NOMO-1 treated with DMSO at 0.1 percent for 48 hours (cell line): Measurements from ENCODE around the gene FAM193B.

Experiments used
- DNase-seq: peaks from one replicate; lab custom pipeline; 2025; ENCODE audit not compliant: unreplicated experiment; lab: John Stamatoyannopoulos, UW

The FAM193B gene

DNA sequence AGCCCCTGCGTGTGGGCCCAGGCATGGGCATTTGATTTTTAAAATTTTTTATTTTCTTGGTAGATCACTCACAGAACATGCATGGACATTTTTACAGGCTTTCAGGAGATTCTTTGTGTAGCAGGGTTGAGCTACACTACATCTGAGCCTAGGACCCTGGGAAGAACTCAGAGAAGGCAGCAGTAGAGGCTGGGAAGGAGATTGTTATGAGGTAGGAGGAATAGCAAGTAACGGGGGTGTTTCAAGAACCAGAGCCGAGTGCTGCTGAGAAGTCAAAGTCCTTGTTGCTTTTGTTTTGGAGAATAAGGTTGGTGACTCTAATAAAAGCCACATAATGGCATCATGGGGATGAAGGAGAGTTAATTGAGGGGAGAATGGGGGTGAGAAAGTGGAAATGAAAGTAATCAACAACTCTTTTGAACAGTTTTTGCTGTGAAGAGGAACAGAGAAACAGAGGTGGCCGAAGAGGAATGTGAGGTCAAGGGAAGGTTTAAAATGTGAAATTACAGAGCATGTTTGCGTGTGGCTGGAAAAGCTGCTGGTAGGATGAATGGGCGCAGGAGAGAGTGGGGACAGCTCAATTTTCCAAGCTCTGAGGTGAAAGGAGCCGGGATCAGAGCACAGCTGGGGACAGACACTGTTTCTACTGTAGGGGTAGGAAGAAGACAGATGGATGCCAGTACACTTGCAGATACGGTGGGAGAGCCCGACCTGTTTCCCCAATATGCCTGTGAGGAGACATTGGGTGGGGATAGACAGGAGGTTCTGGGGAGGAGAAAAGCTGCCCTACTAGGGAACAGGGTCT is 52.3 kb downstream of the FAM193B start:
- DNase-seq: peak; percentile 91

DNA sequence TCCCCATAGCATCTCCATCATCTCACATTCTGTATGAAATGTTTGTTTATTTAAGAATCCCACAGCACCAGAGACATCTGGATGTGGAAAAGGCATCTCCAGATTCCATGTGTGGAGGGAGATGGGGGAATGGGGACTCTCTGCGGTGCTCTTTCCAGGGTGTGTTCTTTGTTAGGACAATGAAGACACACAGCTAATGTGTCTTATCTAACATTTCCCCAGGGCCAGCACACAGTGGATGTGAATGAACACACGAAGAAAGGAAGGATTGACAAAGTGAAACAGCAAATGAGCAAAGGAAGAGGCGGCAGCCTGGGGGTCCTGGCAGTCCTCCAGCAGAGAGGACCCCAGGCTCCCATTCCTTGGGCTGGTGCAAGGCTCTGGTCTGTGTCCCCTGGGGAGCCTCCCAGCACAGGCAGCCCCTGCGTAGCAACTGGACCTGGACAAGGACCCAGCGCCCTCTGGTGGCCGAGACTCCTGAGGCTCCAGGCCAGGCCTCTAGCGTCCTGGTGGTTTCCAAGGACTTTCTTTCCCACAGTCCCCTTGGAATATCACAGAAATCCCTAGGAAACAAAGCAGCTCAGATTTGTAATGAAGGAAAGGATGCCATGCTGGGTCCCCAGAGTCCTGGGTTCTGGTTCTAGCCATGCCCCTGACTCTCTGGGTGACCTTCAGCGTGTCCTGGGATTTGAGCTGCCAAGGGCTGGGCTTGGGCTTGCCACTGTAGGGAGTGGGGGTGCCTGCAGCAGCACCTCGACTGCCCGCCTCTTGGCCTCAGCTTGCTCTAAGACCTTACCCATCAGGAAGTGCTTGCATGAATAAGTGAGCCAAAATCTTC is 53.5 kb downstream of the FAM193B start:
- DNase-seq: peak; percentile 53

- no peak for DNase-seq
These were observed 54.5 kb downstream of the FAM193B start for GRCh38 chr5:177499842-177500241.

DNA sequence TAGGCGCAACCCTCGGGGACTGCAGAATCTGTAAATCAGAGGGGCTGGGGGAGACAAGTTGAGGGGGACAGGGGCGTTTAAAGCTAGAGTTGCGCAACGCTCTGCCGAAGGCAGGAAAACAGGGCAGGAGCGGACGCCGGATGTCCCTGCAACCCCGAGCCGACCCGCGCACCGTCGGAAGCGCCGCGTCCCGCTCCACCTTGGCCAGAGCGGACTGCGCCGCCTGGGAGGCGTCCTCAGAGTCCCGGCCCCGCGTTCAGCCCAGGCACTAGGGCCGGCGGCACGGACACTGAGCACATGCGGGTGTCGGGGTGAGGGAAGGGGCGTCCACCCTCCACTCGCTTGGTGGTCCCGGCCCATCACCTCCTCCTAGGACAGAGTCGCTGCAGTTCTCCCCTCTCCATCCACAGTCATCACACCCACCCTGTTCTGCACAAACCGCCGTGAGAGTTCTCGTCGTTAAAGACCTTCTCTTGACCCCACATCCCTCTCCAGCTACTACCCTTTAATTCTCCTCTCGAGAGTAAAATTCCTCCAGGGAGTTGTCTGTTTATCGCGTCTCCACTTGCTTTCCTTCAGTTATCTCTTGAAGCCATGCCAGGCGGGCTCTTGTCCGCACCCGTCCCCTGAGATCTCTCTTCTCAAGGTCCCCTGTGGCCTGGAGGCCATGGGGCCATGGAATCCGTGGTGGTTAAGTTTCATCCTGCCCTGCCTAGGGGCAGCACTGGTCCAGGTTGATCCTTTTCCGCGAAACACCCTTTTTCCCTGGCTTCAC is 56.2 kb downstream of the FAM193B start:
- no peak for DNase-seq

GRCh38 chr5:177497292-177498012 is 56.9 kb downstream of the FAM193B start, which contains the start of gene PDLIM7:
TSS of gene PDLIM7 (minus strand) at chr5:177497604. CDS start at chr5:177496512, 1,092 bp downstream.
- peak; percentile 96 for DNase-seq

GRCh38 chr5:177496727-177497291 is 57.6 kb downstream of the FAM193B start:
- DNase-seq: no peak

DNA sequence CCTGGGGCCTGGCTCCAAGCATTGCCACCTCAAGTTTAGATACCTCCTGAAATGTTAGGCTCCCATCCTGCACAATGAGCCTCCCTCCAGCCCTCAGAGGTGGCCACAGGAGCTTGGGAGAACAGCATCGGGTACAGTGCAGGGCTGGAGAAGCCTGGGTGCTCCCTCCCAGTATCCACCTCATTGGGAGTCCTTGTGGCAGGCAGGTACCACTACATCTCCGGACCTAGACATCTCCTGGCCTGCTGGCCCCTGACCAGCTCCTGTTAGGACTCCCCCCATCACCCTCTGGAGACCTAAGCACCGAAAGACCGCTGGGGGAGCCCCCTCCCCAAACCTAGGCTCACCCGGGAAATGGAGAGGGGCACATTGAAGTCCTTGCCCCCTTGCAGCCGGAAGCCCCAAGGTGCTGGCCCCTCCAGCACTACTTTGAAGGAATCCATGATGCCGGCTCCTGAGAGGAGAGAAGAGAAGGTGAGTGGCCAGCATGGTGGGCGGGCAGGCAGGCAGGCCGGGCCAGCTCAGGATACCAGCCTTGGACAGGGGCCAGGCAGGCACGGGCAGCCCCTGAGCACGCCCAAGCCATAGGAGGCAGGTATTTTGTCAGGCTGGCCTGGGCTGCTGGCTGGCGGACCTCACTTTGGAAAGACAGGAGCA is 58.2 kb downstream of the FAM193B start:
- peak; percentile 20 for DNase-seq

- peak; percentile 34 for DNase-seq
These were observed 58.9 kb downstream of the FAM193B start for GRCh38 chr5:177495243-177496060.

DNA sequence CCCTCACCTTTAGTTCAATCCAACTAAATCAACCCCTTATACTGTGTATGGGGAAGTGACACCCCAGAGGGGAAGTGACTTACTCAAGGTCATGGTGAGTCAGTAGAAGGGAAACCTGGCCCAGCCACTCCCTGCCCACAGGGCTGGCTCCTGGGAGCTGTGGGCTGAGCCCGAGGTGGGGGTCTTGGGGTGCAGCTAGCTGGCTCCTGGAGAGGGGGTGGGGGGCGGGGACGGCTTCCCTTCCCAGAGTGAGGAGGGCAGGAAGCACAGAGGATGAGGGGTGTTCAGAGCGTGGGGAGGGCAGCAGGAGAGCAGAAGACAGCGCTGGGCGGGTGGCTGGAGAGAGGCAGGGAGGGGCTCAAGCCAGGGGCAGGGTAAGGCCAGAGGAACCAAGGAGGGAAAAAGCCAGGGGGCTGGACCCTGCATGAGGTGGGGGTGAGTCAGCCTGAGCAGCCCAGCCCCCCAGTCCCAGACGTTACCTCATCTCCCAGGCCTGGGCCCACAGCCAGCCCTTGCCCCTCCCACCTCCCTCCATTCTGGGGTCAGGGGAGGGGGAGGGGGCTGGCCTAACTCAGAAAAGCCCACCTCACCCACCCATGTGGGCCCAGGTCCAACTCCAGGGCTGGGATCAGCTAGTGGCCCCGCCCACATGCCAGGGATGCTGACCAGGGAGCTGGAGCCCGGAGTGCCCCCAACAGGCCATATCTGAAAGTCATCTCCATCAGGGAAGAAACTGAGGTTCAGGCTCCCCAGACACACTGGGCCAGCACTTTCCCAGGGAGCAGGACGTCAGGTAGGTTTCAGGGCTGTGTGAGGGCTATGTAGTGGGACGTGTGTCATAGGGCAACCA is 59.8 kb downstream of the FAM193B start:
- DNase-seq: peak; percentile 82

DNA sequence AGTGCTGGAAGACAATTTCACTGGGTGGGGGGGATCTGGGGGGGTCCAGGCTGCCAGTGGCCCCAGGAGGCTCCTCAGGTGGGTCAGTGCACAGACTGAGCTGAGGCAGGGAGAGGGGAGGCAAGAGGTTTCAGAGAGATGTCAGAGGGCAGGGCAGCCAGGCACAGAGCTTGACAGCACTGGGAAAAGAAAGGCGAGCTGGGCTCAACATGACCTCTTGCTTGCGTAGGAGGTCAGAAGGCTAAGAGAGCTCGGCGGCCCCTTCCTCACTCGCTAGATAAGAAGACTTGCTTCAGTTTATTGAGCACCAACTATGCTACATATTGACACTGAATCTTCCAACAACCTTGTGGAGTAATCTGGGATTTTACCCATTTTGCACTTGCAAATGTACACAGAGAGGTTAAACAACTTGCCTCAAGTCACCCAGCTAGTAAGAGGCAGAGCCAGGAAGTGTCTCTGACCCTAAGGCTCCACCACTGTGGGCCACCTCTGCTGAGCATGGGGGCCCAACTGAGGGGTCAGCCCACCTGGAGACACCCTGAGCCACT is 60.5 kb downstream of the FAM193B start:
- DNase-seq: no peak

DNA sequence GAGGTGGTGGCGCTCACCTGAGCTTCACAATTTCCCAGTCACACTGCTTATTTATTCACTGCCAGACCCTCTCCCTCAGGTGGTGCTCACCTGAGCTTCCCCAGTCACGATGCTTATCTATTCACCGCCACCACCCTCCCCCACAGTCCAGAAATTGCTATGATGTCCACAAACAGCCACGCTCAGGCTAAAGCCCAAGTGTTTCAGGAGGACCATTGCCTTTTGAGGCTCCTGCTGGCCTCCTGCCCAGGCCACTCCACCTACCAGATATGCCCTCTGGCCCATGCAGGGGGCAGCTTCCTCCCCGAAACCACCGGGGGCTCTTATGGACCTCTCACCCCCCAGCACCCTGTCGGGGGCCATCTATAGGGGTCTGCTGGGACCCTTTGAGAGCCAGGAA is 61.5 kb downstream of the FAM193B start:
- no peak for DNase-seq

DNA sequence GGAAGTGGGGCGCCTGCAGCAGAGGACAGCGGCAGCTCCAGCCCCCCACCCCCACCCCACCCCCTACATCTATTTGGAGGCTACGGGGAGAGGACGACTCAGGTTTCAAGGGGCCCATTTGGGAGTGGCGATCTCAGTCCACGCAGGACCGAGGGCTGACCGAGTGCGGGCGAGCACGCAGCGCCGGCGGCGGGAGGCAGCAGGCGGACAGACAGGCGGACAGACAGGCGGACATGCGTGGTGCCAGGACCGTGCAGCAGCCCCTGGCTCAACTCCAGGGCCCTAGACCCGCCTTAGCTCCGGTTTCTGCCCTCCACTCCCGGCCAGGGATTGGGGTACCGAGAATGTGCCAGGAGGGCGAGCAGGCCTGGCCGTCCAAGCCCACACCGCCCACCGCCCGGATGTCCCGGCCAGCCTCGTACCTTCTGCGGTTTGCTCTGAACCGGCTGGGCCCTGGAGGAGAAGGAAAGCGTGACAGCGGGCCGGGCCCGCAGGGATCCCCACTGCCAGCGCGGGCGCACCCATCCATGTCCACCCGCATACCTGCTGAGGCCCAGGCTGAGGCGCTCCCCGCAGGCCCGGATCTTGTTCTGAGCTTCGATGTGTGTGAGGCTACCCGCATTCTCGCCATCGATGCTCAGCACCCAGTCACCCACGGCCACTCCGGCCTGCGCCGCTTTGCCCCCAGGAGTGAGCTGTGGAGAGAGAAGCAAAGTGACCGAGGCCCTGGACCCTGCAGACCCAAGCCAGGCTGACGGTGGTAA is 62.2 kb downstream of the FAM193B start:
- DNase-seq: no peak

DNA sequence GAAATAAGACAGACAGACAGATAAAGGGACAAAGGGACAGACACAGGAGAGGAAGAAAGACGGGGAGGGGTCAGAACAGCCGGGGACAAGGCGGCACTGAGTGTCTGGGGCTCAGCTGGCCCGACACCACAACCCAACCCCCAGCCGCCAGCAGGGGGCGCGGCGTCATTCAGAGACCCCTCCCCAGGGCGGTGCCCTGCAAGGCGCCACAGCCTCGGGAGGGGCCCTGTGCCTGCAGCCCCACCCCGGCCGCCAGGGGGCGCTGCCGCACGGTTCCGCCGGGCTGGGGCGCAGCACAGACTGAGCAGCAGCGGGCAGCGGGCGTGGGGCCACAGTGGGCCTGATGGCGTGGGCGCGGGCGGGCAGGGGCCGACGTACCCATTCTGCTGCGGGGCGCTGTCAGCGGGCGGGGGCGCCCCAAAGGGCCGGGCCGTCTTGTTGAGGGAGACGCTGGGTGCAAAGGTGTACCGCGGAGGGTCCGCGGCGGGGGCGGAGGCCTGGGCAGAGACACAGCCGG is 62.9 kb downstream of the FAM193B start:
- no peak for DNase-seq

DNA sequence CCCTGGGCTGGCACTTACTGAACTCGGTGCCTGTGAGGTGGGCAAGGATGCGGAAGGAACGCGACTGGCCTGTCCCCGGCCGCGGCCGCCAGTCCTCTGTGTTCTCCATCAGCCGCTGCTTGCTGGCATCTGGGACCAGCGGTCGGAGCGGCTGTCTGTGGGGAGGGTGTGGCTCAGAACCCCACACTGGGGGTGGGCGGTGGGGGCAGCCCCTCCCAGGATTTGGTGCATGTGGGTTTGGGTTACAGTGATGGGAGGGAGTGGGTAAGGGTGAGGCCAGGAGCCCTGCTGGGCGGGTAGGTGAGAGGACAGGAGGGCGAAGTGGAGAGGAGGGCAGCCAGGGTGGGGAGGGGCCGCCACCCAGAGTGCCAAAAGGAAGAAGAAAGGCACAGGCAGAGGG is 63.4 kb downstream of the FAM193B start:
- no peak for DNase-seq

- no peak for DNase-seq
These were observed 63.9 kb downstream of the FAM193B start for GRCh38 chr5:177490311-177490991.

DNA sequence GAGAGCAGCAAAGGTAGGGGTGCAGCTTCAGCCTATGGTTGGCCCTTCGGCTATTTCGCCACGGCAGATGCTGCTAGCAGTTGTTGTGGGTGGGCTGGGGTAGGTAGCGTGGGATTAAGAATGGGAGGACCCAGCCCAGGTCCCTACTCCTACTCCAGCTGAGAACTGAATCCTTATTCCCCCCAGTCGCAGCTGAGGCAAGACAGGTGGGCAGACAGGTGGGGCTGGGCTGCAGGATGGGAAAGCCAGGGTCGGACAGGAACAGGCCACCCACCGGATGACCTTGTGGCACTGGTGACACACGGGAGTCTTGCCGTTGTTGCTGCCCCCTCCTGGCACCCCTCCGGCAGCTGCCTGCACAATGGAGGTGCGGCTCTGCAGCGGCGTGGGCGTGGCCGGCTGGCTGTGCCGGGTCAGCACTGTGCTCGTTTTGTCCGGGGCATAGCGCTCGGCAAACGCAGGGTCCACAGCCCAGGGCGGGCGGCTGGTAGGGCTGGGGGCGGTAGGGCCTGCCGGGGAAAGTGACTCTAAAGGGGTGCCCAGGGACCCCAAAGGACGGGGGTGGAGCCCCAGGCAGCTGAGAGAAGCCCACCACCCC is 65.1 kb downstream of the FAM193B start:
- no peak for DNase-seq
